GM06990 (cell line): ENCODE data around the gene FBXW8.

Experiments used
- DNase-seq: peaks from one replicate; pipeline ENCODE4 v3.0.0-alpha.2; 2011; ENCODE audit not compliant: insufficient read length; ENCODE audit errors: extremely low read depth
- H3K27me3 ChIP-seq: replicated peaks from 2 replicates; pipeline ENCODE4 v1.6.0; 2011; ENCODE audit warnings: low read length; ENCODE audit not compliant: control insufficient read depth, insufficient read depth
- H3K36me3 ChIP-seq: 2 replicates; pipeline ENCODE4 v1.5.1; 2011; ENCODE audit warnings: low read length; ENCODE audit not compliant: control insufficient read depth, insufficient read depth
- H3K4me3 ChIP-seq: replicated peaks from 2 replicates; pipeline ENCODE4 v1.5.1; 2011; ENCODE audit warnings: low read depth, mild to moderate bottlenecking, control low read depth, low read length
- TF ChIP-seq, protein P1 (sequence below): IDR thresholded peaks from 2 replicates; pipeline ENCODE4 v1.5.1; 2011; ENCODE audit warnings: low read length, control low read depth, mild to moderate bottlenecking, inconsistent platforms; ENCODE audit not compliant: insufficient read depth, poor library complexity, severe bottlenecking

FBXW8 gene

DNA sequence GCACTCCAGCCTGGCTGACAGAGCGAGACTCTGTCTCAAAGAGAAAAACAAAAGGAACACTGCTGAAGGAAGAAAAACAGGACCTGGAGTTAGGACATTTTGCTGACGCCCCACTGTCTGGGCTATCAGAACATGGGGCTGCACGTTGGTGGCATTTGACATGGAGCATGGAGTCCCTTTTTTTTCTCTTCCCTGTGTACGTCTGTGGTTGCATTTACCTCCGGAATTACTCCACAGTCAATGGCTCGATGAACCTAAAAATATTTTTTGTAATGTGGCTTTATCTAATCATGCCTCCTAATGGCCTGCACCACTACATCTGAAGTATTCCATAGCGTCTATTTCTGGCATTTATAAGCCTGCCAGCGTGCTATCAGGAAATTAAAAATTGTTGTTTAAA lies 157.7 kb downstream of the FBXW8 start:
- Histone ChIP-seq H3K36me3 (peaks cover 1% of the 10 kb centered on the region), H3K27me3 (no peaks in the 10 kb centered on the region), H3K4me3 (no peak overlapping the region)
- DNase-seq = no peak
- TF ChIP-seq, protein P1, sequence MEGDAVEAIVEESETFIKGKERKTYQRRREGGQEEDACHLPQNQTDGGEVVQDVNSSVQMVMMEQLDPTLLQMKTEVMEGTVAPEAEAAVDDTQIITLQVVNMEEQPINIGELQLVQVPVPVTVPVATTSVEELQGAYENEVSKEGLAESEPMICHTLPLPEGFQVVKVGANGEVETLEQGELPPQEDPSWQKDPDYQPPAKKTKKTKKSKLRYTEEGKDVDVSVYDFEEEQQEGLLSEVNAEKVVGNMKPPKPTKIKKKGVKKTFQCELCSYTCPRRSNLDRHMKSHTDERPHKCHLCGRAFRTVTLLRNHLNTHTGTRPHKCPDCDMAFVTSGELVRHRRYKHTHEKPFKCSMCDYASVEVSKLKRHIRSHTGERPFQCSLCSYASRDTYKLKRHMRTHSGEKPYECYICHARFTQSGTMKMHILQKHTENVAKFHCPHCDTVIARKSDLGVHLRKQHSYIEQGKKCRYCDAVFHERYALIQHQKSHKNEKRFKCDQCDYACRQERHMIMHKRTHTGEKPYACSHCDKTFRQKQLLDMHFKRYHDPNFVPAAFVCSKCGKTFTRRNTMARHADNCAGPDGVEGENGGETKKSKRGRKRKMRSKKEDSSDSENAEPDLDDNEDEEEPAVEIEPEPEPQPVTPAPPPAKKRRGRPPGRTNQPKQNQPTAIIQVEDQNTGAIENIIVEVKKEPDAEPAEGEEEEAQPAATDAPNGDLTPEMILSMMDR = no peak

GRCh38 chr12:117069101-117069797 lies 158.5 kb downstream of the FBXW8 start:
- TF ChIP-seq, protein P1 = no peak
- DNase-seq = no peak
- H3K4me3 ChIP-seq = no peak overlapping the region
- peaks cover 1% of the 10 kb centered on the region for H3K36me3 ChIP-seq
- no peaks in the 10 kb centered on the region for H3K27me3 ChIP-seq

- Histone ChIP-seq H3K27me3 (no peaks in the 10 kb centered on the region), H3K36me3 (peaks cover 1% of the 10 kb centered on the region), H3K4me3 (no peak overlapping the region)
- DNase-seq = no peak
- TF ChIP-seq, protein P1 = no peak
Measured at GRCh38 chr12:117069926-117070900, 159.5 kb downstream of the FBXW8 start.

GRCh38 chr12:117071009-117071408 lies 160.3 kb downstream of the FBXW8 start:
- H3K36me3 ChIP-seq = peaks cover 1% of the 10 kb centered on the region
- no peaks in the 10 kb centered on the region for H3K27me3 ChIP-seq
- DNase-seq = no peak
- no peak overlapping the region for H3K4me3 ChIP-seq
- TF ChIP-seq, protein P1 = no peak

GRCh38 chr12:117072106-117072505 lies 161.4 kb downstream of the FBXW8 start:
- TF ChIP-seq, protein P1 = no peak
- Histone ChIP-seq H3K36me3 (peaks cover 1% of the 10 kb centered on the region), H3K4me3 (no peak overlapping the region), H3K27me3 (no peaks in the 10 kb centered on the region)
- DNase-seq = no peak
